GM12892 (cell line): ENCODE results near the gene ABR.
"Not testable (repeated sequence)": the region's sequence is repeated elsewhere in the genome, so short reads cannot be mapped to it uniquely, and the experiment has no call there.

Experiments
- DNase-seq: peaks from one replicate; pipeline ENCODE4 v3.0.0; 2011; ENCODE audit not compliant: insufficient read length
- FAIRE-seq: peaks from 2 replicates; lab custom pipeline; 2011; peaks lifted over from hg19 to GRCh38; lab: Jason Lieb, UNC
- POLR2A ChIP-seq: IDR thresholded peaks from 2 replicates; pipeline ENCODE4 v1.6.1; 2011; ENCODE audit warnings: low read depth, low read length, control low read depth
- POLR2AphosphoS5 ChIP-seq: IDR thresholded peaks from 2 replicates; pipeline ENCODE4 v1.6.1; 2011; ENCODE audit warnings: low read depth, low read length, control low read depth
- TAF1 ChIP-seq: IDR thresholded peaks from 2 replicates; pipeline ENCODE4 v1.6.1; 2011; ENCODE audit warnings: low read depth, mild to moderate bottlenecking, control low read depth, low read length, borderline replicate concordance

The ABR gene

DNA sequence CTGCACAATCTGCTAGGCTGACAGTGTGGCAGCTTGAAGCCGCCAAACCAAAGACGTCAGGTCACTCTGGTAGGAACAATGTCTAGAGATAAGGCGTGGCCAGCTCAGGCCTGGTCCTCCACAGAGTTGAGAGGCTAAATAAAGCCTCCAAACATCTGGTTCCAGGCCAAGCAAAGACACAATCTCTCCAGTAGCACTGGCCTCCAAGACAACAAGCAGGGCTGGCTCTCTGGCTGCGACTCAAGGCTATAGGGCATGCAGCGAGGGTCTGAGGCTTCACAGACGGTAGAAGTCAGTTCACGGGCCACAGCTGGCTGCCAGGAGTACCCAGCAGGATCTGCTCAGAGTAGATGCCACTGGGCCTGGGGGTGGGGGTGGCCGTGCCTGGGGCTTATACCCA lies 75.6 kb downstream of the ABR start:
- FAIRE-seq = no peak
- DNase-seq = no peak
- TF ChIP-seq POLR2A (no peak), POLR2AphosphoS5 (no peak), TAF1 (no peak)

- no peak for TF ChIP-seq POLR2AphosphoS5
- no peak for TF ChIP-seq POLR2A
- no peak for TF ChIP-seq TAF1
Measured at GRCh38 chr17:1100382-1100781, 79.4 kb downstream of the ABR start.

DNA sequence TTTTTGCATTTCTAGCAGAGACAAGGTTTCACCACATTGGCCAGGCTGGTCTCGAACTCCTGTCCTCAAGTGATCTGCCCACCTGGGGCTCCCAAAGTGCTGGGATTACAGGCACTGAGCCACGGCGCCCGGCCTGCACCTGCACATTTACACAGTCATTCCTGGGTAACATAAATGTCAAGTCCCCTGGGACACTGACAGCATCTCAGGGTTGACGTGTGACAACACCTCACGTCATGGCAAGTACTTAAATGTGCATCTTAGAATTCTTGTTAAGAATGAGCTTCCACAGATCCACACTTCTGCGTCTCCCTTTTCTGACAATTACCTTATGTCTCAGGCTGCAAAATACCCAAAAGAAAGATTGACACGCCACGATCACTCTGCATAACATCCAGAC lies 80.5 kb downstream of the ABR start:
- no peak for FAIRE-seq
- no peak for DNase-seq
- TF ChIP-seq POLR2AphosphoS5 (no peak), TAF1 (no peak), POLR2A (no peak)

More at GRCh38 chr17:1100382-1100781, 79.4 kb downstream of the ABR start:
- no peak for DNase-seq
- FAIRE-seq = no peak

GRCh38 chr17:1097972-1098744 lies 81.6 kb downstream of the ABR start:
- FAIRE-seq, DNase-seq: not testable (repeated sequence)

- no peak for FAIRE-seq
- no peak for DNase-seq
- no peak for TF ChIP-seq POLR2AphosphoS5
- TF ChIP-seq POLR2A = no peak
- TF ChIP-seq TAF1 = no peak
Measured at GRCh38 chr17:1096215-1096614, 83.6 kb downstream of the ABR start.

- FAIRE-seq = no peak
Measured at GRCh38 chr17:1095853-1096173, 84.0 kb downstream of the ABR start.

DNA sequence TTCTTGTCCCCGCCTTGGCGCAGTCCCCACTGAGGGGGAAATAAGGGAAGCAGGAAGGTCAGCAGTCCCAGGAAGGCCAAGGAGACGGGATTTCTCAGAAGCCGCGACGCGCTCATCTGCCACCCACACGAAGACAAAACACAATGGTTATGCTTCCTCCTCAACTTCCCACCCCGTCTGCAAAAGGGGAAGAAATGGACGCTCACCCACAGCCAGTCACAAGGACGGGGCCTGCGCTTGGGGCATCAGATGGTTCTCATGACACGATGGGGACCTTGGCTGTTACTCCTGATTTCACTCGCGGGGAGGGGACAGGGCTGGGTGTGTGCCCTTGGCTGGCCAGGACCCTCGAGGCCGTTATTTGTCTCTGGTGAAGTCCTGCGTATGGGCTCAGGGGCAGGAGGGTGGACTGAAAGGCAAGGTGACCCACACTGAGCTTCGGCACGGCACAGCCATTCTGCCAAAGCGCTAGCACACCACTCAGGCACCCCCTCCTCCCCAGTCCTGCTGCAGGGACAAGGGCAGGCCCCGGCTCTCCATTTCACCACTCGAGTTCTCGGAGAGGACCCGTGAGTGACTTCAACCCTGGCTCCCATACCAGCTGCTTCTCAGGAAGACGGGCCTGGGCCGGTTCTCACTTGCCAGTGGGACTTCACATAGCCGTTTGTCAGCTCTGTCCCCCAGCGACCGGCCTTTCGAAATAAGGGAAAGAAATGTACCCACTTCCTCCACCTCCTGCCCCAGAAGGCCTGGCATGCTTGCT lies 84.5 kb downstream of the ABR start:
- DNase-seq = no peak
- no peak for FAIRE-seq

More at GRCh38 chr17:1095853-1096173, 84.0 kb downstream of the ABR start:
- no peak for TF ChIP-seq TAF1
- no peak for TF ChIP-seq POLR2A
- TF ChIP-seq POLR2AphosphoS5 = no peak
- no peak for DNase-seq

DNA sequence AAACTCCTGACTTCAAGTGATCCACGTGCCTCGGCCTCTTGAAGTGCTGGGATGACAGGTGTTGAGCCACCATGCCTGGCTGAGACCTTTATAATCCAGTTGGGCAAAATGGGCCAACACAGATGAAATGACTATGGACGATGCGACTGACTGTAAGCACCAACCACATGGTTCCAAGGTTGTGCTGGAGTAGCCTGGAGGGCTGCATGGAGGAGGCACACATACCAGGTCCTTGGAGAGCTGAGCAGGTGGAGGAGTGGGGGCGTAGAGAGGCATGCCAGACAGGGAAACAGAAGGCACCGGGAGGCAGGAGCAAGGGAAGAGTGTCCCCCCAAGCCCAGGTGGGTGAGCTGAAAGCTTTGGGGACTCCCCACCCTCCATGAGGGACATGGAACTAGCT lies 85.2 kb downstream of the ABR start:
- TF ChIP-seq TAF1 = no peak
- DNase-seq (no peak), FAIRE-seq (no peak)

More for the DNA sequence above, 84.5 kb downstream of the ABR start:
- TF ChIP-seq POLR2AphosphoS5 = no peak
- TF ChIP-seq POLR2A = no peak
- TF ChIP-seq TAF1 = no peak

GRCh38 chr17:1091900-1092299 lies 87.9 kb downstream of the ABR start:
- FAIRE-seq = no peak
- DNase-seq = no peak
- TF ChIP-seq TAF1 (no peak), POLR2AphosphoS5 (no peak), POLR2A (no peak)

- no peak for DNase-seq
- no peak for FAIRE-seq
- TF ChIP-seq TAF1 (no peak), POLR2AphosphoS5 (no peak), POLR2A (no peak)
Measured at GRCh38 chr17:1091190-1091534, 88.6 kb downstream of the ABR start.

DNA sequence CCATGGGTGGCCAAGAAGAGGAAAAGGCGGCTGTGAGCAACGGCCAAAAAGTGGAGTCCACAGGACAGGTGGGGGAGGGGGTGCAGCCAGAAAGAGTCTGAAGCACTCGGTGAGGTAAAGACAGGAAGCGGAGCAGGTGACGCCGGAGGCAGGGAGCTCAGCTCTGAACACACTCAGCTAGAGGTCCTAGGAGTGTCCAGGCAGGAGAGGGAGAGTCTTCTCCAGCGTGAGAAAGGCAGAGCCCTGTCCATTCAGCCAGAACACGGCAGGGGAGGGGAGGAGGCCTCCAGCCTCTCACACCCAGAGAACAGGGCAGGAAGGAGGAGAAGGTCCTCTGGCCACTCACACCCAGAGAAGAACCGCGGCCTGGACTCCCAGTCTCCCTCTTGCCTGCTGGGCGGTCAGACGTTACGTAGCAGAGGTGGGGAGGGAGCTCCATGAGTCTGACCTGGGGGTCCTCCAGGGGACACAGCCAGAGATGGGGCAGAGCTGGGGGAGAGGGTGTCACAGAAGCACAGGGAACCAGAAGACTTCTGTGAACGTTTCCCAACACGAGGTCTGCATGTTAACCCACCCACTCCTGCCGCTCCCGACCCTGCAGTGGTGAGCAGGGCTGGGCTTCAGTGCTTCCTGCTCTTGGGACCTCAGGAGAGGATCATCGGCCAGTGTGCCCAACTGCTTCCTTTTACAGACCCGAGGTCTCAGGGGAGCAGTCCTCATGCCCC lies 89.2 kb downstream of the ABR start:
- TF ChIP-seq POLR2AphosphoS5 (no peak), POLR2A (no peak), TAF1 (no peak)
- DNase-seq = no peak
- no peak for FAIRE-seq
